Upper lobe of right lung (tissue), 1 donor: Measurements from ENCODE around the gene MAP2K2. TPM values are rescaled to one million over a fixed set of nuclear protein-coding genes. Genes with fewer than 3 reads are reported as not detected.

Experiments used
- ATAC-seq: fragments of 200-7000 bp; cut with Tn5 transposase; one replicate; pipeline ENCODE4 v1.9.1; 2020; ENCODE audit warnings: mild to moderate bottlenecking, moderate library complexity
- DNase-seq: peaks from one replicate; pipeline ENCODE4 v3.0.0-alpha.2; 2020
- H3K27ac ChIP-seq: fragments of 200-600 bp; one replicate; pipeline ENCODE4 v1.8.0; 2022
- H3K27me3 ChIP-seq: fragments of 200-600 bp; one replicate; pipeline ENCODE4 v1.8.0; 2022; ENCODE audit warnings: mild to moderate bottlenecking
- H3K36me3 ChIP-seq: fragments of 200-600 bp; one replicate; pipeline ENCODE4 v1.8.0; 2022
- H3K4me1 ChIP-seq: fragments of 200-600 bp; one replicate; pipeline ENCODE4 v1.8.0; 2022
- H3K4me3 ChIP-seq: fragments of 200-600 bp; one replicate; pipeline ENCODE4 v1.8.0; 2022; ENCODE audit warnings: mild to moderate bottlenecking
- H3K9me3 ChIP-seq: fragments of 200-600 bp; one replicate; pipeline ENCODE4 v1.8.0; 2022
- CTCF ChIP-seq: fragments of 200-600 bp; IDR thresholded peaks from one replicate; pipeline ENCODE4 v1.8.0; 2022; ENCODE audit warnings: antibody characterized with exemption
- intact Hi-C: fragments of 100-400 bp; cut with DNase I; formaldehyde crosslinking; loops from one replicate; pipeline ENCODE4 v1.11.0; 2022
- total RNA-seq: library from RNA; stranded (reverse); fragmentation: NEBNext Ultra II Directional; extraction: Animal tissue kit (Norgen Biotek cat#: 25700); gene quantifications from one replicate; pipeline ENCODE4 v1.2.1, GENCODE V29; 2021
- donor health status: DM: no; HTN: yes; CAD: no; lungs with severe emphysema.

Gene MAP2K2
- total RNA-seq, 1 donor from 2014 or later, result 110 TPM

DNA sequence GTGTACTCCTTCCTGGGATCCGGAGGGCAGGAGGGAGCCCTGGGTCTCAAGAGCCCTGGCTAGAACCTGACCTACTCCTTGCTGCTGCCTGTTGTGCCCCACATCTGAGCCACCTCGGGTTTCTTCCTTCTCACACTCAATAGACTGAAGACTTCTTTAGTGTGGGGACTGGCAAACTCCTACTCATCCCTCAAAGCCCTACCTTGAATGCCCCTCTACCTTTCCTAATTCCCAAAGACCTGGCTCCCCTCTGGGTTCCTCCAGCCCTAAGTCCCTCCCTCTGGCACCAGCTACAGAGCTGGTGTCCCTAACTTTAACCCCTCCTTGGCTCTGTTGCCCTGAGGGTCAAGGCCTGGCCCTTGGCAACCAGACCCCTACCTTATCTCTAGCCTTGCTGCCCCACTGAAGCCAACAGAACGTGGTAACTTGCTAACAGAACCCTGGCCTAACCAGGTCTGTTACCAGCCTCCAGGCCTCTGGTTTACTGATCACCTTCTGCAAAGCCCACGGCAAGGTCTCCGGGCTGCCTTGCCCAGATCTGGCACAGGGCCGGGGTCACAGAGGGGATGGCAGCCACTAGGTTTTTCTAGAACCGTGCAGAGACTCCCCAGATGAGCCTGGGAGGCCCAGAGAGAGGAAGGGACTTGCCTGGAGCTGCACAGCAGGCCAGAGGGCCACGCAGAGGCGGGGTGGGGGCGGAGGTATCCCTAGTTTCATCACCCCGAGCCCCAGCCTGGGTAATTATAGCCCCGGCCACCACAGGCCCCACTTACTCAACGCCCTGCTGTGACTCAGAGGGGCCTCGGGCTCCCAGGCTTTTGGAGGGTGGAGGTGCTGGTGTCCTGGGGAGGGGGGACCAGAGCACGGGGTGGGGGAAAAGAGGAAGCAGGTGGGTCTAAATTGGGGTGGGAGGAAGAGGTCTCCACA, 72.5 kb downstream of the MAP2K2 start:
- peak; percentile 79 for ATAC-seq
- Histone ChIP-seq H3K4me3 (no peak overlapping the region), H3K9me3 (no peaks in the 10 kb centered on the region)

GRCh38 chr19:4049432-4049831, 74.5 kb downstream of the MAP2K2 start:
- H3K27me3 ChIP-seq, result no peaks in the 10 kb centered on the region
- no peak for TF ChIP-seq CTCF
- peaks cover 78% of the 10 kb centered on the region for H3K36me3 ChIP-seq
- no peak overlapping the region for H3K27ac ChIP-seq
- peaks cover 24% of the 10 kb centered on the region for H3K4me1 ChIP-seq
- no peak overlapping the region for H3K4me3 ChIP-seq
- no peaks in the 10 kb centered on the region for H3K9me3 ChIP-seq
- DNase-seq, result no peak
- intact Hi-C loops, result no loop called here
- no peak for ATAC-seq

More for the DNA sequence above, 72.5 kb downstream of the MAP2K2 start:
- H3K4me1 ChIP-seq, result peaks cover 24% of the 10 kb centered on the region
- H3K27ac ChIP-seq, result peak overlapping the region; percentile 60
- TF ChIP-seq CTCF, result no peak
- no peaks in the 10 kb centered on the region for H3K27me3 ChIP-seq
- peak; percentile 88 for DNase-seq
- intact Hi-C loops, result no loop called here
- H3K36me3 ChIP-seq, result peaks cover 69% of the 10 kb centered on the region

GRCh38 chr19:4046946-4047683, 76.8 kb downstream of the MAP2K2 start:
- Histone ChIP-seq H3K4me1 (peaks cover 19% of the 10 kb centered on the region), H3K27me3 (no peaks in the 10 kb centered on the region), H3K36me3 (peaks cover 55% of the 10 kb centered on the region), H3K27ac (no peak overlapping the region), H3K9me3 (no peaks in the 10 kb centered on the region), H3K4me3 (no peak overlapping the region)
- DNase-seq, result no peak
- no peak for ATAC-seq
- intact Hi-C loops, result no loop called here
- no peak for TF ChIP-seq CTCF

GRCh38 chr19:4046362-4046691, 77.6 kb downstream of the MAP2K2 start:
- peaks cover 12% of the 10 kb centered on the region for H3K4me1 ChIP-seq
- no peaks in the 10 kb centered on the region for H3K9me3 ChIP-seq
- DNase-seq, result no peak
- ATAC-seq, result no peak
- no peak overlapping the region for H3K27ac ChIP-seq
- TF ChIP-seq CTCF, result no peak
- H3K4me3 ChIP-seq, result no peak overlapping the region
- no peaks in the 10 kb centered on the region for H3K27me3 ChIP-seq
- H3K36me3 ChIP-seq, result peaks cover 47% of the 10 kb centered on the region
- intact Hi-C loops, result no loop called here

DNA sequence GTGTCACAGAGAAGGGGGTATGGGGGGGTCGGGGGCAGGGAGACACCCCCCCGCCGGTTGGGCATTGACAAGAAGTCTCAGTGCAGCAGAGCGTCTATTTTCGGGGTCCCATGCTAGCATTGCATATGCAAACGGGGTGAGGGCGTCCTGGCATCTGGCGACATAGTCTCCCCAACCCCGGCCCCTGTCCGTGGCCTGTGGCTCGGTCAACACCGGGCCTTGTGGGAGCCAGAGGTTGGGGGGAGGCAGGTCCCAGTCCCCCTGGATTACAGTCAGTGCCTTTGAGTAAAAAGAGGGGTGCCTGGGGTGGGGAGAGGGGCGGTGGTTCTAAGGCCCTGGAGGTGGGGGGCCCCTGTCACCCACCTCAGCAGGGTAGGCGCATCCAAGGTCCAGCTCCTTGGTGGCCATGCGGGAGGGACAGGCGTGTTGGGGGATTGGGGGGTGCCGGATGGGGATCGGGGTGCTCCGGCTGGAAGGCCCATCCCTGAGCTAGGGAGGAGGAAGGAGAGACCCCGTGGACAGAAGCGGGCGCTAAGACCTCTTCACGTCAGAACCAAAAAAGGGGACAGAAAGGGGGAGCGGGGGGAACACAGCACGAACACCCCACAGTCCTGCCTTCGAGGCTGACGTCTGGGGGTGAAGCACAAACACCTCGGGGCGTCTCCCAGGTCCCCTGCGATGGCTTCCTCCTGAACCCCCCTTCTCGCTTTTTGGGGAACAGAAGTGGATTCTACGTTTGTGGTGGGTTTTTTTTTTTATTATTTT, 78.1 kb downstream of the MAP2K2 start:
- no peak for TF ChIP-seq CTCF

More for the DNA sequence above, 78.1 kb downstream of the MAP2K2 start:
- Histone ChIP-seq H3K9me3 (no peaks in the 10 kb centered on the region), H3K27ac (no peak overlapping the region), H3K4me3 (no peak overlapping the region), H3K27me3 (no peaks in the 10 kb centered on the region), H3K36me3 (peaks cover 42% of the 10 kb centered on the region), H3K4me1 (peaks cover 12% of the 10 kb centered on the region)
- no peak for ATAC-seq
- DNase-seq, result no peak
- intact Hi-C loops, result no loop called here
